IMR-90 (cell line): ENCODE data around the gene VASH1. TPM values are rescaled to one million over a fixed set of nuclear protein-coding genes. Genes with fewer than 3 reads are reported as not detected.

ENCODE experiments used
- ATAC-seq: fragments of 200-7000 bp; cut with Tn5 transposase; 2 replicates; pipeline ENCODE4 v1.9.1; 2020; ENCODE audit warnings: low read depth, mild to moderate bottlenecking, moderate library complexity
- BruUV-seq: library from RNA; stranded (reverse); fragments of 400-500 nt; replicated peaks from 2 replicates; lab custom pipeline; 2021; lab: Mats Ljungman, UMichigan
- CTCF ChIA-PET: fragments of 300-600 bp; formaldehyde crosslinking; extraction: SDS; loops from one replicate; lab custom pipeline; 2021; ENCODE audit warnings: antibody characterized with exemption; lab: Yijun Ruan, JAX
- POLR2A ChIA-PET: fragments of 300-600 bp; sonication (Branson Sonifier 250); formaldehyde crosslinking; loops from one replicate; lab custom pipeline; 2022; ENCODE audit warnings: antibody characterized with exemption; ENCODE audit not compliant: unreplicated experiment; lab: Charles Lee
- DNase-seq: peaks from one replicate; pipeline ENCODE4 v3.0.0; 2013
- H2AFZ ChIP-seq: replicated peaks from 2 replicates; pipeline ENCODE3; 2013; ENCODE audit warnings: low read length, mild to moderate bottlenecking; ENCODE audit not compliant: poor library complexity
- H2AK5ac ChIP-seq: 2 replicates; pipeline ENCODE4 v1.6.1; 2013; ENCODE audit warnings: low read depth, low read length, inconsistent platforms
- H2AK9ac ChIP-seq: replicated peaks from 2 replicates; pipeline ENCODE3; 2013; ENCODE audit warnings: mild to moderate bottlenecking, low read depth, low read length, moderate library complexity; ENCODE audit not compliant: poor library complexity
- H2BK120ac ChIP-seq: 2 replicates; pipeline ENCODE4 v1.6.1; 2013; ENCODE audit warnings: low read depth, low read length, inconsistent platforms
- H2BK15ac ChIP-seq: 3 replicates; pipeline ENCODE4 v1.6.1; 2013; ENCODE audit warnings: low read depth, low read length, inconsistent platforms
- H2BK20ac ChIP-seq: 2 replicates; pipeline ENCODE4 v1.6.1; 2013; ENCODE audit warnings: low read depth, mild to moderate bottlenecking, inconsistent platforms, low read length, moderate library complexity
- H2BK5ac ChIP-seq: 2 replicates; pipeline ENCODE4 v1.6.1; 2013; ENCODE audit warnings: mild to moderate bottlenecking, low read depth, low read length, inconsistent platforms; ENCODE audit not compliant: poor library complexity, severe bottlenecking
- H3K14ac ChIP-seq: replicated peaks from 2 replicates; pipeline ENCODE4 v1.6.1; 2013; ENCODE audit warnings: low read depth, low read length, inconsistent platforms
- H3K18ac ChIP-seq: 2 replicates; pipeline ENCODE4 v1.6.1; 2013; ENCODE audit warnings: low read depth, low read length, control low read depth
- H3K23ac ChIP-seq: 2 replicates; pipeline ENCODE4 v1.6.1; 2013; ENCODE audit warnings: low read depth, low read length, inconsistent platforms
- H3K27ac ChIP-seq: 2 replicates; pipeline ENCODE4 v1.5.1; 2013; ENCODE audit warnings: mild to moderate bottlenecking, control low read depth, low read length; ENCODE audit not compliant: insufficient read depth
- H3K27me3 ChIP-seq: 2 replicates; pipeline ENCODE4 v1.6.1; 2013; ENCODE audit warnings: low read length; ENCODE audit not compliant: control insufficient read depth, insufficient read depth
- H3K36me3 ChIP-seq: 2 replicates; pipeline ENCODE4 v1.6.1; 2013; ENCODE audit warnings: low read length, mixed read lengths; ENCODE audit not compliant: control insufficient read depth, insufficient read depth
- H3K4ac ChIP-seq: 2 replicates; pipeline ENCODE4 v1.6.1; 2013; ENCODE audit warnings: low read depth, low read length, inconsistent platforms
- H3K4me1 ChIP-seq: 2 replicates; pipeline ENCODE4 v1.6.1; 2013; ENCODE audit warnings: low read length, mixed read lengths; ENCODE audit not compliant: control insufficient read depth, insufficient read depth
- H3K4me2 ChIP-seq: 2 replicates; pipeline ENCODE4 v1.6.1; 2013; ENCODE audit warnings: low read depth, mild to moderate bottlenecking, control low read depth, low read length, moderate library complexity
- H3K4me3 ChIP-seq: 2 replicates; pipeline ENCODE4 v1.5.1; 2013; ENCODE audit warnings: low read depth, mild to moderate bottlenecking, control low read depth, low read length, moderate library complexity; ENCODE audit not compliant: insufficient read depth
- H3K56ac ChIP-seq: 2 replicates; pipeline ENCODE4 v1.6.1; 2013; ENCODE audit warnings: low read length, inconsistent platforms; ENCODE audit not compliant: insufficient read depth; ENCODE audit errors: extremely low read depth
- H3K79me1 ChIP-seq, 2 experiments: 2 replicates each; pipeline ENCODE4 v1.6.1; 2013; ENCODE audit warnings: low read length in 2 of 2, inconsistent platforms in 1 of 2, low read depth in 1 of 2
- H3K9ac ChIP-seq: 2 replicates; pipeline ENCODE4 v1.6.1; 2013; ENCODE audit warnings: low read depth, low read length, control low read depth
- H3K9me1 ChIP-seq: 2 replicates; pipeline ENCODE4 v1.6.1; 2013; ENCODE audit warnings: low read length, inconsistent platforms; ENCODE audit not compliant: insufficient read depth
- H3K9me3 ChIP-seq: 2 replicates; pipeline ENCODE4 v1.6.1; 2013; ENCODE audit warnings: low read length; ENCODE audit not compliant: control insufficient read depth, insufficient read depth
- H4K20me1 ChIP-seq: 2 replicates; pipeline ENCODE4 v1.6.1; 2013; ENCODE audit warnings: low read length, inconsistent platforms; ENCODE audit not compliant: insufficient read depth
- H4K5ac ChIP-seq: 2 replicates; pipeline ENCODE4 v1.6.1; 2013; ENCODE audit warnings: mild to moderate bottlenecking, low read depth, low read length, control low read depth
- H4K8ac ChIP-seq, 2 experiments: 2 replicates each; pipeline ENCODE4 v1.6.1; 2013; ENCODE audit warnings: low read depth in 2 of 2, low read length in 2 of 2, control low read depth in 1 of 2, inconsistent platforms in 1 of 2
- H4K91ac ChIP-seq: 2 replicates; pipeline ENCODE4 v1.6.1; 2013; ENCODE audit warnings: low read depth, low read length, inconsistent platforms; ENCODE audit not compliant: insufficient read depth
- BHLHE40 ChIP-seq: fragments of 150-350 bp; IDR thresholded peaks from 2 replicates; pipeline ENCODE4 v1.6.1; 2016; ENCODE audit warnings: mild to moderate bottlenecking, low read depth, low read length
- CEBPB ChIP-seq: IDR thresholded peaks from 2 replicates; pipeline ENCODE4 v1.6.1; 2012; ENCODE audit warnings: low read depth, low read length, improper control_type of control experiment
- CHD1 ChIP-seq: IDR thresholded peaks from 2 replicates; pipeline ENCODE4 v1.6.1; 2012; ENCODE audit warnings: low read depth, low read length, improper control_type of control experiment
- FOS ChIP-seq: fragments of 150-350 bp; IDR thresholded peaks from 2 replicates; pipeline ENCODE4 v1.6.1; 2016; ENCODE audit warnings: low read depth, low read length
- MAFK ChIP-seq: IDR thresholded peaks from 2 replicates; pipeline ENCODE4 v1.6.1; 2012; ENCODE audit warnings: low read depth, low read length, improper control_type of control experiment
- MAZ ChIP-seq: IDR thresholded peaks from 2 replicates; pipeline ENCODE4 v1.6.1; 2012; ENCODE audit warnings: low read depth, mild to moderate bottlenecking, low read length, improper control_type of control experiment, moderate library complexity, borderline replicate concordance
- MXI1 ChIP-seq: IDR thresholded peaks from 2 replicates; pipeline ENCODE4 v1.6.1; 2012; ENCODE audit warnings: low read depth, mild to moderate bottlenecking, low read length, moderate library complexity, borderline replicate concordance
- NFE2L2 ChIP-seq: fragments of 150-350 bp; IDR thresholded peaks from 2 replicates; pipeline ENCODE4 v1.6.1; 2016; ENCODE audit warnings: low read depth, mild to moderate bottlenecking, low read length
- POLR2A ChIP-seq: IDR thresholded peaks from 2 replicates; pipeline ENCODE4 v1.6.1; 2012; ENCODE audit warnings: mild to moderate bottlenecking, low read depth, low read length
- RCOR1 ChIP-seq: IDR thresholded peaks from 2 replicates; pipeline ENCODE4 v1.6.1; 2012; ENCODE audit warnings: mild to moderate bottlenecking, low read length, improper control_type of control experiment; ENCODE audit not compliant: insufficient replicate concordance
- RFX5 ChIP-seq: IDR thresholded peaks from 2 replicates; pipeline ENCODE4 v1.8.0; 2012; ENCODE audit warnings: low read depth, mild to moderate bottlenecking, low read length, moderate library complexity
- SMC3 ChIP-seq: fragments of 150-350 bp; IDR thresholded peaks from 2 replicates; pipeline ENCODE4 v1.6.1; 2016; ENCODE audit warnings: low read depth, mild to moderate bottlenecking, antibody characterized with exemption, low read length, moderate library complexity
- WGBS, 2 experiments: methylation state at CpG; one replicate each; pipeline versions ENCODE4 v1.1.5 to v1.1.7; 2013; ENCODE audit warnings: missing lambda C conversion rate in 2 of 2; ENCODE audit not compliant: insufficient read length in 1 of 2; ENCODE audit errors: extremely low coverage in 2 of 2; 5-methylcytosine and 5-hydroxymethylcytosine counted together
- dilution Hi-C: fragments of 300-500 bp; cut with HindIII; formaldehyde crosslinking; loops from one replicate; pipeline ENCODE4 v1.14.3; 2018; ENCODE audit warnings: low sequenced_read_pairs; ENCODE audit not compliant: unreplicated experiment
- in situ Hi-C: fragments of 300-500 bp; cut with MboI; formaldehyde crosslinking; loops from 3 replicates; pipeline ENCODE4 v1.14.3; 2019; ENCODE audit warnings: low sequenced_read_pairs, inconsistent platforms, mixed read lengths
- intact Hi-C: fragments of 100-400 bp; cut with micrococcal nuclease; formaldehyde crosslinking; loops from 2 replicates; pipeline ENCODE4 v1.10.0; 2022
- polyA plus RNA-seq, 3 experiments: library from polyadenylated mRNA; depleted of rRNA; stranded (reverse); fragments of >200 nt; gene quantifications; 2 replicates each; pipeline ENCODE4 v1.2.3, GENCODE V29; 2012; ENCODE audit warnings: low replicate concordance in 1 of 3
- total RNA-seq: library from RNA; depleted of rRNA; stranded (reverse); fragments of >200 nt; gene quantifications from 2 replicates; pipeline ENCODE4 v1.2.3, GENCODE V29; 2012
- TF ChIP-seq, protein P1 (sequence below): fragments of 150-350 bp; IDR thresholded peaks from 2 replicates; pipeline ENCODE4 v1.6.1; 2017; ENCODE audit warnings: mild to moderate bottlenecking, antibody characterized with exemption, low read length, low read depth
- TF ChIP-seq, protein P2 (sequence below): conservative IDR thresholded peaks from 2 replicates; pipeline ENCODE4 v1.5.1; 2012; ENCODE audit warnings: mild to moderate bottlenecking, low read depth, low read length, improper control_type of control experiment
- TF ChIP-seq, protein P3 (sequence below): fragments of 150-350 bp; IDR thresholded peaks from 2 replicates; pipeline ENCODE4 v1.6.1; 2016; ENCODE audit warnings: low read depth, mild to moderate bottlenecking, low read length, moderate library complexity, borderline replicate concordance

Gene VASH1
- total and polyA plus RNA-seq, 2 of the 4 experiments (the other 2 are of a cell fraction), result 2.0 to 9.5 TPM

DNA sequence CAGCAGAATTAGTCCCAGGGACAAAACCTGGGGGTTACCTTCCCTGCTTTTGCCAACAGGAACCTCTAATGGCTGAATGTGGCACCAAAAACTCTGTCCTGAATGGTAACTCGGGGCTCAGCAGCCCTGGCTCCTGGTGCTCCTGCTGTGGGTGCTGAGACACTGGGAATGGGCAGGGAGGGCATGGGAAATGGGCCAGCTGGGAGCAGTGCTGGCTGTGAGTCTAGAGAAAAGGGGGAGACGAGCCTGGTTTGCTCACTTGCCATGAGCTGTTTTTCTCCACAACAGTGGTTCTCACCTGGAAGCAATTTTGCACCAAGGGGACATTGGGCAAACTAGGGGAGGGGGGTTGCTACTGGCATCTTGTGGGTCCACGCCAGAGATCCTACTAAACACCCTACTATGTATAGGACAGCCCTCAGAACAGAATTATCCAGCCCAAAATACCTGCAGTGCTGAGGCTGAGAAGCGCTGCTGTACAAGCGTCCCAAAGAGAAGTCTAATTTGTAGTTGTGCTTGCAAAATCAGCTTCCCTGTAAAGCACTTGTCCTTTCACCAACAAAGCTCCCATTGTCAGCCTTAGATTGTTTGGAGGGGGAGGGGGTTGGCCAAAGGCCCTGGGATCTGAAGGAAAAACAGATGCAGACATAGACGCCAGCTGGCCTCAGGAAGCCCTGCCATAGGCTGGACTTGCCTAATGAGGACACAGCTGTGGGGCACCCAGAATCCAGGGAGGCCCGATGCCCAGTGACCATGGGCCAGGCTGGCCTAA is 68.6 kb downstream of the VASH1 start:
- Histone ChIP-seq H2AFZ (no peak overlapping the region), H3K27me3 (peaks cover 23% of the 10 kb centered on the region), H3K23ac (no peak overlapping the region), H4K5ac (no peak overlapping the region), H3K9me1 (no peaks in the 10 kb centered on the region), H3K9me3 (no peaks in the 10 kb centered on the region), H3K4me2 (no peak overlapping the region), H3K36me3 (no peaks in the 10 kb centered on the region), H4K91ac (no peak overlapping the region), H3K18ac (no peak overlapping the region), H2BK120ac (no peak overlapping the region), H3K27ac (no peak overlapping the region), H3K9ac (no peak overlapping the region), H2AK9ac (no peak overlapping the region), H3K4me3 (no peak overlapping the region), H3K79me1 (no peaks in the 10 kb centered on the region), H3K4me1 (no peaks in the 10 kb centered on the region), H4K8ac (no peak overlapping the region), H3K56ac (no peak overlapping the region), H2BK15ac (no peak overlapping the region), H2BK20ac (no peak overlapping the region), H3K4ac (no peak overlapping the region), H3K14ac (no peak overlapping the region), H2BK5ac (no peak overlapping the region), H4K20me1 (no peaks in the 10 kb centered on the region), H2AK5ac (no peak overlapping the region)
- ChIA-PET POLR2A (interaction anchor here (0.6 kb wide), 1 partner anchor 10 kb away, joined by 3 read pairs; no protein-coding TSS in a partner anchor), CTCF (no interaction called here)
- WGBS, 2 experiments, result 43% methylated on average over 1 of the region's 7 CpGs; no CpG with 5 or more reads in 1 of the 2 experiments
- dilution Hi-C loops (no loop called here), in situ Hi-C loops (no loop called here), intact Hi-C loops (no loop called here)
- no peak for ATAC-seq
- no TSS peak for BruUV-seq
- DNase-seq, result no peak
- TF ChIP-seq RFX5 (no peak), RCOR1 (no peak), FOS (no peak), MAFK (no peak), MXI1 (no peak), MAZ (no peak), BHLHE40 (no peak), POLR2A (no peak), CHD1 (no peak), SMC3 (no peak), NFE2L2 (no peak), CEBPB (no peak)
- TF ChIP-seq, protein P1, sequence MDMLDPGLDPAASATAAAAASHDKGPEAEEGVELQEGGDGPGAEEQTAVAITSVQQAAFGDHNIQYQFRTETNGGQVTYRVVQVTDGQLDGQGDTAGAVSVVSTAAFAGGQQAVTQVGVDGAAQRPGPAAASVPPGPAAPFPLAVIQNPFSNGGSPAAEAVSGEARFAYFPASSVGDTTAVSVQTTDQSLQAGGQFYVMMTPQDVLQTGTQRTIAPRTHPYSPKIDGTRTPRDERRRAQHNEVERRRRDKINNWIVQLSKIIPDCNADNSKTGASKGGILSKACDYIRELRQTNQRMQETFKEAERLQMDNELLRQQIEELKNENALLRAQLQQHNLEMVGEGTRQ, result no peak
- TF ChIP-seq, protein P2, sequence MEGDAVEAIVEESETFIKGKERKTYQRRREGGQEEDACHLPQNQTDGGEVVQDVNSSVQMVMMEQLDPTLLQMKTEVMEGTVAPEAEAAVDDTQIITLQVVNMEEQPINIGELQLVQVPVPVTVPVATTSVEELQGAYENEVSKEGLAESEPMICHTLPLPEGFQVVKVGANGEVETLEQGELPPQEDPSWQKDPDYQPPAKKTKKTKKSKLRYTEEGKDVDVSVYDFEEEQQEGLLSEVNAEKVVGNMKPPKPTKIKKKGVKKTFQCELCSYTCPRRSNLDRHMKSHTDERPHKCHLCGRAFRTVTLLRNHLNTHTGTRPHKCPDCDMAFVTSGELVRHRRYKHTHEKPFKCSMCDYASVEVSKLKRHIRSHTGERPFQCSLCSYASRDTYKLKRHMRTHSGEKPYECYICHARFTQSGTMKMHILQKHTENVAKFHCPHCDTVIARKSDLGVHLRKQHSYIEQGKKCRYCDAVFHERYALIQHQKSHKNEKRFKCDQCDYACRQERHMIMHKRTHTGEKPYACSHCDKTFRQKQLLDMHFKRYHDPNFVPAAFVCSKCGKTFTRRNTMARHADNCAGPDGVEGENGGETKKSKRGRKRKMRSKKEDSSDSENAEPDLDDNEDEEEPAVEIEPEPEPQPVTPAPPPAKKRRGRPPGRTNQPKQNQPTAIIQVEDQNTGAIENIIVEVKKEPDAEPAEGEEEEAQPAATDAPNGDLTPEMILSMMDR, result no peak
- TF ChIP-seq, protein P3, sequence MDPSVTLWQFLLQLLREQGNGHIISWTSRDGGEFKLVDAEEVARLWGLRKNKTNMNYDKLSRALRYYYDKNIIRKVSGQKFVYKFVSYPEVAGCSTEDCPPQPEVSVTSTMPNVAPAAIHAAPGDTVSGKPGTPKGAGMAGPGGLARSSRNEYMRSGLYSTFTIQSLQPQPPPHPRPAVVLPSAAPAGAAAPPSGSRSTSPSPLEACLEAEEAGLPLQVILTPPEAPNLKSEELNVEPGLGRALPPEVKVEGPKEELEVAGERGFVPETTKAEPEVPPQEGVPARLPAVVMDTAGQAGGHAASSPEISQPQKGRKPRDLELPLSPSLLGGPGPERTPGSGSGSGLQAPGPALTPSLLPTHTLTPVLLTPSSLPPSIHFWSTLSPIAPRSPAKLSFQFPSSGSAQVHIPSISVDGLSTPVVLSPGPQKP, result no peak
